GDM1 (cell line): ENCODE measurements around the gene ADK.

Source experiments
- DNase-seq: peaks from one replicate; lab custom pipeline; 2025; lab: John Stamatoyannopoulos, UW

ADK gene

GRCh38 chr10:74675484-74675883 lies 524.5 kb downstream of the ADK start:
- DNase-seq: no peak

GRCh38 chr10:74677951-74678350 lies 526.9 kb downstream of the ADK start:
- no peak for DNase-seq

DNA sequence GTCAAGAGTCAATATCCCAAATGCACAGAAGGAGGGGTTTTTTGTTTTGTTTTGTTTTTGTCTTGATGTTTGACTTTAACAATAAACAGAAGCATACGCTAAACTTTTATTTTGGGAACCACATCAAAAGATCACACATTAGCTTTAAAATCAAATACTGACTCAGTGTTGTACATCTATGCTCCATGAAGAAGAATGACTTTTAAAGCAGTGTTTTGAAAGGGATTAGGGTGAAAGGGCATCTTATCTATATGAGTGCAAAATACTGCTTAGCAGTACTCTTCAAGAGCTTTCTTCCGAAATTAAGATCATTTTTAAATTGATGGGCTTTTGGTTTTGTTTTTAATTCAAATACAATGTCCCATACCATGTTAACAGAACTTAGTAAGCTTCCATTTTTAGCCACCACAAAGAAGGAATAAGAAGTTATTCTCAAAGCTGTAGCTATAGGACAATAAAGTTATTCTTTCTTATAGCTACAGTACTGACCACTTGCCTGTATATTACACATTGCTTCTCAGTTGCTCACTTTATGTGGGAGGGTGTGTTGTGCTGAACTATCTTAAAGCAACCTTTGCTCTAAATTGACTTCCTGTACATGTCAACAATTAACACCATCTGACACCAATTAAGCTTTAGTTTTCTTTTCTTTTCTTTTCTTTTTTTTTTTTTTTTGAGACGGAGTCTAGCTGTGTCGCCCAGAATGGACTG lies 531.1 kb downstream of the ADK start:
- no peak for DNase-seq

- no peak for DNase-seq
Observed at GRCh38 chr10:74683067-74683466, 532.0 kb downstream of the ADK start.

GRCh38 chr10:74683621-74684364 lies 532.8 kb downstream of the ADK start:
- no peak for DNase-seq

GRCh38 chr10:74684462-74684861 lies 533.4 kb downstream of the ADK start:
- no peak for DNase-seq

- no peak for DNase-seq
Observed at GRCh38 chr10:74685564-74685963, 534.5 kb downstream of the ADK start.

DNA sequence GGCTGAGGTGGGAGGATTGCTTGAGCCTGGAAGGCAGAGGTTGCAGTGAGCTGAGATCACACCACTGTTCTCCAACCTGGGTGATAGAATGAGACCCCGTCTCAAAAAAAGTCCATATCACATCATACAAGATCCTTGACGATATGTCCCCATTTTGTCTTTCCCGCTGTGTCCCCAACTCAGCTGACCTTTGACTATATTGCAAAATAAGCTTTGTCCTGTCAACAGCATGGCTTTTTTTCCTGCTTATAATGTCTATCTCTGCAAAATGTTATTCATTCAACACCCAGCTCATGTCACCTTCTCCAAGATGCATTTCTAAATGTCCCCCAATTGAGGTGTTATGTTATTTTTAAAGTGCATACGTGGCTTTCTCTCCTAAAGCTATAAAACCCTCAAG lies 539.4 kb downstream of the ADK start:
- DNase-seq: no peak

DNA sequence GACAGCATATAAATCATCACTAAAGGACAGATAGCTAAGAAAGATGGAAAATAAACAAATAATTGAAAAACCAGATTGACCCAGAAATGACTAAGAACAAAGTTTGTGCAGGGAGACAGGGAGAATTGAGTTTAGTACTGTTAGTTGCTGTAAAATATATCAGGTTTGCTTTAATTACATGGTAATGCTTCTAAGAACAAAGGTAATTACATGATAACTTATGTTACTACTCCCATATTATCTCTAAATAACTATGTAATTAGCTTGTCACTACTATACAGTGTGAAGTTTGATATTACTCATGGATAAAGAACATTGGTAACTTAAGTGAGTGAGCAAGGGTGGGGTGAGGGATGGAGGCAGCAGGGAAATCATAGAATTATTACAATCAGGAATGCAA lies 540.1 kb downstream of the ADK start:
- no peak for DNase-seq

DNA sequence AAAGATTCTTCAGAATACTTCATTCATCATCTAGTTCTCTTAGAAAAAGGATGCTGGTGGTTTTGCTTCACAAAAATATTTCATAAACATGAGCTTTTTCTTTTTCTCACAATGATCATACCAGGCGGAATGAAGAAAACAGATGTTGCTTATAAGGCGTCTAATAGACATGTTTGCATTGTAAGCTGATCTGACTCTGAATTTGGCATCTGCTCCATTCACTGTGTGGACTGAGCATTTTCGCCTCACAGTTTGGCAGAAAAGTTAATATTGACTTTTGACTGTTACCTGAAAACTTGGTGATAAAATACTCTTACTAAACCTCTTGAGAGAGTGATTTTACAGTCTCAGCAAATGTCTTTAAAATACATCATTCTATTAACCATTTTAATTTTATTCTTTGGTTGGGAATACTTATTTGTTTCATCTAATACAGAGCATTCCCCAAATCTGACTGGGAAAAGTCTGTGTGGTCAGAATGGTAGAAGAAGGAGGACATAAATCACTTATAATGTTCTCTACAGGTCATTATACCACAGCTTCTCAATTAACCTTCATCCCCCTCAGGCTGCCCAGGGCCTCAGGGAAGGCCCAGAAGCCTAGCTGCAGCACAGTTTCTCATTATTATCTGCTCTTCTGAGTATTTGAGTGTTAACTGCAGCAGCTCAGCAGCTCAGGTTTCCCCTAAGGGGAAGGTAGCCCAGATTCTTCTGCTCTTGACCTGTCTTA lies 553.8 kb downstream of the ADK start:
- no peak for DNase-seq

GRCh38 chr10:74705358-74705980 lies 554.4 kb downstream of the ADK start:
- no peak for DNase-seq

DNA sequence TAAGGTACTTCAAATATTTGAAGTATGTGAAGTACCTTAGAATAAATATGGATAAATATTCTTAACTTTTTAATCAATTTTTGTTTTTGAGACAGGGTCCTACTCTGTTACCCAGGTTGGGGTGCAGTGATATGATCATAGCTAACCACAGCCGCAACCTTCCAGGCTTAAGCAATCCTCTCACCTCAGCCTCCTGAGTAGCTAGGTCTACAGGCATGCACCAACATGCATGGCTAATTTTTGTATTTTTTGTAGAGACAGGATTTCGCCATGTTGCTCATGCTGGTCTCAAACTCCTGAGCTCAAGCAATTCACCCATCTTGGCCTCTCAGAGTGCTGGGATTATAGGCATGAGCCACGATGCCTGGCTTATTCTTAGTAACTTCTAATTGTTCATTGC lies 555.9 kb downstream of the ADK start:
- no peak for DNase-seq

GRCh38 chr10:74708246-74708645 lies 557.2 kb downstream of the ADK start:
- DNase-seq: no peak

DNA sequence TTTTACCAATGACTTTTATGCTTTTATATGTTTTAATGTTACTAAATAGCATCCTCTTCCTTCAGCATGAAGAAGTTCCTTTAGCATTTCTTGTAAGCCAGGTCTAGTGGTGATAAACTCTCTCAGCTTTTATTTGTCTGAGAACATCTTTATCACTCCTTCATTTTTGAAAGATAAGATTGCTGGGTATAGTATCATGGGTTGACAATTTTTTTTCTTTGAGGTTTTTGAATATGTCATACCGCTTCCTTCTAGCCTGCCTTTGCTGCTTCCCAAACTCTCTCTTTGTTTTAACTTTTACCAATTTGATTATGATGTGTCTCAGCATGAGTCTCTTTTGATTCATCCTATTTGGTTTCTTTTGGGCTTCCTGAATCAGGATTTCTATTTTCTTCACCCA lies 567.2 kb downstream of the ADK start:
- DNase-seq: no peak

- no peak for DNase-seq
Observed at GRCh38 chr10:74728225-74728624, 577.2 kb downstream of the ADK start.

DNA sequence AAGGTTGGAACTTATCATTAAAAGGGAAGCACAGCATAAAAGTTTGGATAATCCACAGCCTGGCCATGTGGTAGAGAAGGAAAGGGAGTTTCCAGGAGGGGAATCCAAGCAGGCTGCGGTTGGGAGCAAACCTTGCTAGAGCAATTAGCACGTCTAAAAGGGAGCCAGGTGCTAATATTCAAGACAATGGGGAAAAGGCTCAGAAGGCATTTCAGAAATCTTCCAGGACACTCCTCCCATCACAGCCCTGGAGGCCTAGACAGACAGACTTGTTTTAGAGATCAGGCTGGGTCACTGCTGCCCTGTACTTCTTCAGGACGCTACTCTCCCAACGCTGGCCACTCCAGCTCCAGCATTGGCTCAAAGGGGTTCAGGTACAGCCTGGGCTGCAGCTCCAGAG lies 579.2 kb downstream of the ADK start:
- no peak for DNase-seq

GRCh38 chr10:74733612-74734011 lies 582.6 kb downstream of the ADK start:
- DNase-seq: no peak

DNA sequence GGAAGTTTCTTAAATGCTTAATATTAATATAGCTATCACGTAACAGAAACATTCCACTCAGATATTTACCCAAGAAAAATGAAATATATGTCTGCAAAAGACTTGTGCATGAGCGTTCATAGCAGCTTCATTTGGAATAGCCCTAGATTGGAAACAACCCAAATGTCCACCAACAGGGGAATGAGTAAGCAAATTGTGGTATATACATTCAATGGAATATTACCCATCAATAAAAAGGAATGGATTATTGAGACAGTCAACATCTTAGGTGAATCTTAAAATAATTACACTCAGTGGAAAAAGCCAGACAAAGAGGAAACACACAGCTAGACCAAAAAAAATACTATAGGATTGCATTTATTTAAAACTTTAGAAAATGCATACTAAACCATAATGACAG lies 585.0 kb downstream of the ADK start:
- DNase-seq: no peak

DNA sequence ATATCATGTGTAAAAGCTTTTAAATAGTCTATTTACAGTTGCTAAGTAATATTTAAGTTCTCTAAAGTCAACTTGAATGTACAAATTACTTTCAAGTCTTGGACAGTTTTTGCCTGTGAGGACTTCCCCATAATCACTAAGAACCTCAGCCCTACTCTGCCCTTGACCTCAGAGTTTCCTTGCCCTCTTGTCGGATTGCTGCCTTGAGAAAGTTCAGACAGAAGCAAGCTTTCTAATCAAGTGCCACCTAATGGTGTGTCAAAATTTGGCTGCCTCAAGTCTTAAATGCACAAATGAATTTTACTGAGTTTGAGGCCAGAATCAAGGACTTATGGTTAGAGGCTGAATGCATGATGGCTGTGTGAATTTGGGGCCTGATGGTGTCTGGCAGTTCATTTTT lies 587.0 kb downstream of the ADK start:
- DNase-seq: peak; percentile 63

- DNase-seq: peak; percentile 13
Observed at GRCh38 chr10:74738542-74738941, 587.5 kb downstream of the ADK start.

DNA sequence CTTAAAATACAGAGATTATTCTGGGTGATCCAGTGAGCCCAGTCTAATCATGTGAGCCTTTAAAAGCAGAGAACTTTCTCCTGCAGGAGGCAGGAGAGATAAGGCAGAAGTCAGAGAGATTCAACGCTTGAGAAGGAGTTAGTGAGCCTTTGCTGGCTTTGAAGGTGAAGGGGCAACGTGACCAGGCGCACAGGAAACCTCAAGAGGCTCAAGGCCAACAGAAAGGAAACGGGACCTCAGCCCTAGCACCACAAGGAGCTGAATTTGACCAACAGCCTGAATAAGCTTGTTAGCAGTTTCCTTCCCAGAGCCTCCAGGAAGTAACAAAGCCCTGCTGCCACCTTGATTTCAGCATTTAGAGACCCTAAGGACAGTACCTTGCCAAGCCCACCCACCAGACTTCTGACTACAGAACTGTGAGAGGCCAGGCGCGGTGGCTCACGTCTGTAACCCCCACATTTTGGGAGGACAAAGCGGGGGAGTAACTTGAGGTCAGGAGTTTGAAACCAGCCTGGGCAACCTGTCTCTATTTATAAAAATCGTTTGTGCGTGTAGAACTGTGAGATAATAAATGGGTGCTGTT lies 588.1 kb downstream of the ADK start:
- peak; percentile 97 for DNase-seq

GRCh38 chr10:74743401-74743800 lies 592.4 kb downstream of the ADK start:
- DNase-seq: no peak
